RWPE2 (cell line): ENCODE measurements around the gene SOX30.

Experiments used
- ATAC-seq: fragments of 200-7000 bp; cut with Tn5 transposase; 3 replicates; pipeline ENCODE4 v1.9.1; 2021; ENCODE audit warnings: low read depth
- DNase-seq: peaks from one replicate; pipeline ENCODE4 v3.0.0-alpha.2; 2020; ENCODE audit warnings: low spot score
- H3K27ac ChIP-seq: fragments of 450-650 bp; 2 replicates; pipeline ENCODE4 v1.5.1; 2017; ENCODE audit warnings: mild to moderate bottlenecking; ENCODE audit not compliant: poor library complexity, severe bottlenecking
- H3K27me3 ChIP-seq: fragments of 250-450 bp; sonication (Bioruptor Pico); 2 replicates; pipeline ENCODE4 v1.5.1; 2021; ENCODE audit warnings: mild to moderate bottlenecking, moderate library complexity; ENCODE audit not compliant: insufficient read depth, poor library complexity, severe bottlenecking
- H3K36me3 ChIP-seq: fragments of 250-450 bp; sonication (Bioruptor Pico); 2 replicates; pipeline ENCODE4 v1.5.1; 2020; ENCODE audit warnings: low read depth, mild to moderate bottlenecking, moderate library complexity
- H3K4me1 ChIP-seq: fragments of 250-450 bp; sonication (Bioruptor Pico); 2 replicates; pipeline ENCODE4 v1.5.1; 2021; ENCODE audit warnings: mild to moderate bottlenecking, moderate library complexity; ENCODE audit not compliant: insufficient read depth, poor library complexity, severe bottlenecking
- H3K4me3 ChIP-seq: fragments of 250-450 bp; sonication (Bioruptor Pico); 2 replicates; pipeline ENCODE4 v1.5.1; 2021; ENCODE audit warnings: mild to moderate bottlenecking, moderate library complexity; ENCODE audit not compliant: severe bottlenecking
- H3K9me3 ChIP-seq: fragments of 250-450 bp; sonication (Bioruptor Pico); 2 replicates; pipeline ENCODE4 v1.5.1; 2021; ENCODE audit warnings: mild to moderate bottlenecking, moderate library complexity; ENCODE audit not compliant: severe bottlenecking
- TF ChIP-seq, protein P1 (sequence below): fragments of 450-650 bp; IDR thresholded peaks from one replicate; pipeline ENCODE4 v1.5.1; 2017; ENCODE audit warnings: mild to moderate bottlenecking, moderate library complexity; ENCODE audit not compliant: poor library complexity, severe bottlenecking

SOX30 gene

DNA sequence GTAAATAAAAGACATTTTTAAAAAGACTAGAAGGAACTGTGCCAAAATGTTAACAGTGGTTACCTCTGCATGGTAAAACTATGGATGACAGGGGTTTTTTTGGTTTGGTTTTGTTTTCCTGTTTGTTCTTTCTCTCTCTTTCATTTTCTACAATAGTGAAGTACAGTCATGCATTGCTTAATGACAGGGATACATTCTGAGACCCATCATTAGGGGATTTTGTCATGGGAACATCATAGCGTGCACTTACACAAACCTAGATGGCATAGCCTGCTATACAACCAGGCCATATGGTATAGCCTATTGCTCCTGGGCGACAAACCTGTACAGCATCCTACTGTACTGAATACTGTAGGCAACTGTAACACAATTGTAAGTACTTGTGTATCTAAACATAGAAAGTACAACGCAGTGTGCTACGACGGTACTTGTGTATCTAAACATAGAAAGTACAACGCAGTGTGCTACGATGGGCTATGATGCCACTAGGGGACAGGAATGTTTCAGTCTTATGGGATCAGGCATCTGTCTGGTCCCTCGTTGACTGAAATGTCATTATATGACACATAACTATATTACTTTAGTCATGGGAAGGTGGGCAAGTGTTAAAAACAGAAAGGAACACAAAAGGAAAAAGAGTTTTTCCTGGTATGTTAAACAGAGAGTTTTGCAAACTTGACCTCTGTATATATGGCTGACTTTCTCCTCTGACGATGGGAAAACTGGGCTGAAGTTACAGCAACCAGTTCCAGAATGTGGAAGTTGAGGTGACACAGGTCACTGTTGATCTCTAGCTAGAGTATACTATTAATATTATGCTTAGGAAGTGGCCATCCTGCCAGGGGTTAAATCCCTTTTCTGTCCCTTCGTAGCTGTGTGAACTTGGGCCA, 69.3 kb downstream of the SOX30 start:
- DNase-seq: no peak
- 0 out of 3 replicates have a peak, but pooled peaks have one; percentile 29 for ATAC-seq

DNA sequence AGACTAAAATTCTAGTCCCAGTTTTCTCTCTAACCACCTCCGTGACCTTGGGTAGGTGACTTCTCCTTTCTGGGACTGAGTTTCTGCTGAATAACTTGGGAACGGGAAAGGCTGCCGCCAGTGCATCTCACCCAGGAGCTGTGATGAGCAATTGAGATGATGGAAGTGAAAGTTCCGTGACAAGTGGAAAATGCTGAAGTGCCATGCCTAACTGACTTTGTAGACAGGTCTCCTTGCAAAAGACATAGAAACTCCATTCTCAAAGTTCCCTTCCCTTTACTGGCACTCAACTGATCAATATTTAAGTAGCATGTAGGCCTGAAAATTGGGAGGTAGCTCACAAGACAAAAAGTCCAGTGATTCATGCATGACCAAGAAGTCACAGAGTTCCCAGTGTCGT, 70.3 kb downstream of the SOX30 start:
- no peaks in the 10 kb centered on the region for H3K27me3 ChIP-seq
- ATAC-seq (no peak), DNase-seq (no peak)
- no peak overlapping the region for H3K27ac ChIP-seq
- TF ChIP-seq, protein P1, sequence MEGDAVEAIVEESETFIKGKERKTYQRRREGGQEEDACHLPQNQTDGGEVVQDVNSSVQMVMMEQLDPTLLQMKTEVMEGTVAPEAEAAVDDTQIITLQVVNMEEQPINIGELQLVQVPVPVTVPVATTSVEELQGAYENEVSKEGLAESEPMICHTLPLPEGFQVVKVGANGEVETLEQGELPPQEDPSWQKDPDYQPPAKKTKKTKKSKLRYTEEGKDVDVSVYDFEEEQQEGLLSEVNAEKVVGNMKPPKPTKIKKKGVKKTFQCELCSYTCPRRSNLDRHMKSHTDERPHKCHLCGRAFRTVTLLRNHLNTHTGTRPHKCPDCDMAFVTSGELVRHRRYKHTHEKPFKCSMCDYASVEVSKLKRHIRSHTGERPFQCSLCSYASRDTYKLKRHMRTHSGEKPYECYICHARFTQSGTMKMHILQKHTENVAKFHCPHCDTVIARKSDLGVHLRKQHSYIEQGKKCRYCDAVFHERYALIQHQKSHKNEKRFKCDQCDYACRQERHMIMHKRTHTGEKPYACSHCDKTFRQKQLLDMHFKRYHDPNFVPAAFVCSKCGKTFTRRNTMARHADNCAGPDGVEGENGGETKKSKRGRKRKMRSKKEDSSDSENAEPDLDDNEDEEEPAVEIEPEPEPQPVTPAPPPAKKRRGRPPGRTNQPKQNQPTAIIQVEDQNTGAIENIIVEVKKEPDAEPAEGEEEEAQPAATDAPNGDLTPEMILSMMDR: no peak
- no peaks in the 10 kb centered on the region for H3K9me3 ChIP-seq
- no peak overlapping the region for H3K4me3 ChIP-seq
- H3K4me1 ChIP-seq: no peaks in the 10 kb centered on the region
- no peaks in the 10 kb centered on the region for H3K36me3 ChIP-seq

More for the DNA sequence above, 69.3 kb downstream of the SOX30 start:
- no peak overlapping the region for H3K27ac ChIP-seq
- no peaks in the 10 kb centered on the region for H3K27me3 ChIP-seq
- H3K4me3 ChIP-seq: no peak overlapping the region
- TF ChIP-seq, protein P1: peak; percentile 45
- H3K9me3 ChIP-seq: no peaks in the 10 kb centered on the region
- no peaks in the 10 kb centered on the region for H3K36me3 ChIP-seq
- H3K4me1 ChIP-seq: no peaks in the 10 kb centered on the region

DNA sequence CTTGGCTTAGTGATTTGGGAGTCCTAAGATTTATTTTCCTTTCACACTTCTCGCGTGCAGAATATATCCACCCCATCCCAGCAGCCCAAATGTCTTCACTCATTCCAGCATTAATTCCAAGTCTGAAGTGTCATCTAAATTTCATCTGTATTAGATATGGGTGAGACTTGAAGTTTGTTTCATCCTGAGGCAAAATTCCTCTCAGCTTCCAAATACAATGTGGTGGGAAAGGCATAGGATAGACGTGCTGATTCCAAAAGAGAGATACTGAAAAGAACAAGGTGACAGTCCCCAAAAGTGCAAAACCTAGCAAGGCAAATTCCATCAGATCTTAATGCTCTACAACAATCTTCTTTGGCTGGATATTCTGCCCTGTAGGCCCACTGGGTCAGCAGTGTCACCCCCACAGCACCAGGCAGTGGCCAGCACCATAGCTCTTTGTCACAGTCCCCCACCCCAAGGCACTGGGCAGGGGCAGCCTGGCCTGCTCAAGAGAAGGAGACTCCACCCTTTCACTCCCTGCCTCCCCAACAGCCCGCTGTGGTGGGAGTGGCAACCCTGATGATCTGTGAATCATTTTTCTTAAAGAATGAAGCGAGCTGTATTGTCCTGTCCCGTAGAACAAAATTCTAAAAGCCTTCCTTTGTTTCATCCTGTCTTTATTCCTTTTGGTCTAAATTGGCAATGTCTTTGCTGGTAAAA, 74.0 kb downstream of the SOX30 start:
- Histone ChIP-seq H3K36me3 (no peaks in the 10 kb centered on the region), H3K4me1 (peaks cover 1% of the 10 kb centered on the region), H3K27me3 (no peaks in the 10 kb centered on the region), H3K27ac (no peak overlapping the region), H3K9me3 (no peaks in the 10 kb centered on the region), H3K4me3 (no peak overlapping the region)
- ATAC-seq: no peak
- TF ChIP-seq, protein P1: no peak
- no peak for DNase-seq

DNA sequence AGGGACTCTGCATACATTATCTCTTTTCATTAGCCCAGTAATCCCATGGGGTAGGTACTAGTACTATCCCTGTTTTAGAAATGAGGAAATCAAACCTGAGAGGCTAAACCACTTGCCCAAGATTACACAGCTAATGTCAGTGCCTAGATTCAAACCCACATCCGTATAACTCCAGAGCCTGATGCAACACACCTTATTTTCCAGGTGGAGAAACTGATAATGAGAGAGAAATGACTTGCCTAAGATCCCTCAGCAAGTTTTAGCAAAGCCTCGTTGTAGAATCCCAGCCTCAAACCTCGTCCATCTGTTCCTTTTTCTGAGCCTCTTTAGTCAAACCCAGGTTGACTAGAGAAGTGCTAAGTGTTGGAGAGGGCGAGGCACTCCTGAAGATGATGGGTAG, 75.6 kb downstream of the SOX30 start:
- no peaks in the 10 kb centered on the region for H3K36me3 ChIP-seq
- TF ChIP-seq, protein P1: no peak
- no peaks in the 10 kb centered on the region for H3K27me3 ChIP-seq
- H3K27ac ChIP-seq: no peak overlapping the region
- H3K4me3 ChIP-seq: no peak overlapping the region
- peaks cover 4% of the 10 kb centered on the region for H3K4me1 ChIP-seq
- no peak for DNase-seq
- H3K9me3 ChIP-seq: no peaks in the 10 kb centered on the region
- no peak for ATAC-seq
